ENCODE results near the gene LHFPL2. TPM values are rescaled to one million over a fixed set of nuclear protein-coding genes. Genes with fewer than 3 reads are reported as not detected.

LHFPL2 gene
- total and polyA plus RNA-seq, 9 donors: 20.3 to 45.1 (median 27.9) TPM

- Histone ChIP-seq H3K4me3 (no peak overlapping the region), H3K36me3 (no peaks in the 10 kb centered on the region), H3K27me3 (no peaks in the 10 kb centered on the region), H3K27ac (no peak overlapping the region), H3K9me3 (no peaks in the 10 kb centered on the region), H3K4me1 (ENCODE audit: insufficient read depth) (peaks cover 19% of the 10 kb centered on the region)
- 66 to 74% (median 68%) methylated on average over 2 of the region's 2 CpGs for WGBS, 3 donors
- no peak for DNase-seq
- intact Hi-C loops (cut with DNase I): no loop called here
- TF ChIP-seq POLR2A (IDR thresholded peaks at IDR 0.05): no peak
- no peak for TF ChIP-seq EP300 (IDR thresholded peaks at IDR 0.05)
- no peak for TF ChIP-seq CTCF (IDR thresholded peaks at IDR 0.05)
These were observed 127.1 kb downstream of the LHFPL2 start for GRCh38 chr5:78521455-78521854.

GRCh38 chr5:78519198-78519941 lies 129.2 kb downstream of the LHFPL2 start:
- no peaks in the 10 kb centered on the region for H3K9me3 ChIP-seq
- no peak for TF ChIP-seq EP300 (IDR thresholded peaks at IDR 0.05)
- no peak for TF ChIP-seq CTCF (IDR thresholded peaks at IDR 0.05)
- TF ChIP-seq POLR2A (IDR thresholded peaks at IDR 0.05): no peak
- H3K27me3 ChIP-seq: no peaks in the 10 kb centered on the region
- peaks cover 11% of the 10 kb centered on the region for H3K4me1 ChIP-seq (ENCODE audit: insufficient read depth)
- no peak overlapping the region for H3K4me3 ChIP-seq
- WGBS, 3 donors: 88 to 93% (median 89%) methylated on average over 9 of the region's 9 CpGs
- no peak overlapping the region for H3K27ac ChIP-seq
- H3K36me3 ChIP-seq: no peaks in the 10 kb centered on the region
- intact Hi-C loops (cut with DNase I): no loop called here
- DNase-seq: no peak

- TF ChIP-seq POLR2A (IDR thresholded peaks at IDR 0.05) (no peak), CTCF (IDR thresholded peaks at IDR 0.05) (no peak), EP300 (IDR thresholded peaks at IDR 0.05) (no peak)
- Histone ChIP-seq H3K27ac (no peak overlapping the region), H3K4me1 (ENCODE audit: insufficient read depth) (peaks cover 7% of the 10 kb centered on the region), H3K4me3 (no peak overlapping the region), H3K9me3 (no peaks in the 10 kb centered on the region), H3K27me3 (no peaks in the 10 kb centered on the region), H3K36me3 (no peaks in the 10 kb centered on the region)
- 62 to 65% (median 64%) methylated on average over 14 of the region's 14 CpGs for WGBS, 3 donors
- DNase-seq: no peak
- intact Hi-C loops (cut with DNase I): no loop called here
These were observed 130.0 kb downstream of the LHFPL2 start for GRCh38 chr5:78518365-78519197.

GRCh38 chr5:78515670-78516069 lies 132.9 kb downstream of the LHFPL2 start:
- no peak overlapping the region for H3K27ac ChIP-seq
- no peaks in the 10 kb centered on the region for H3K27me3 ChIP-seq
- no peaks in the 10 kb centered on the region for H3K36me3 ChIP-seq
- TF ChIP-seq CTCF (IDR thresholded peaks at IDR 0.05) (no peak), EP300 (IDR thresholded peaks at IDR 0.05) (no peak), POLR2A (IDR thresholded peaks at IDR 0.05) (no peak)
- peaks cover 3% of the 10 kb centered on the region for H3K4me1 ChIP-seq (ENCODE audit: insufficient read depth)
- 75 to 85% (median 81%) methylated on average over 3 of the region's 3 CpGs for WGBS, 3 donors
- no peak for DNase-seq
- H3K9me3 ChIP-seq: no peaks in the 10 kb centered on the region
- intact Hi-C loops (cut with DNase I): no loop called here
- no peak overlapping the region for H3K4me3 ChIP-seq
